Neutrophil (primary cell): Measurements from ENCODE around the gene GPR108.
"Not testable (repeated sequence)": the region's sequence is repeated elsewhere in the genome, so short reads cannot be mapped to it uniquely, and the experiment has no call there.

Experiments
- H3K27ac ChIP-seq: fragments of 200-600 bp; sonication (generic); 2 replicates; pipeline ENCODE4 v1.5.1; 2016; ENCODE audit warnings: mild to moderate bottlenecking, moderate library complexity
- H3K27me3 ChIP-seq: fragments of 200-600 bp; sonication (generic); 2 replicates; pipeline ENCODE4 v1.6.0; 2016; ENCODE audit warnings: mild to moderate bottlenecking
- H3K36me3 ChIP-seq: fragments of 200-600 bp; sonication (generic); 2 replicates; pipeline ENCODE4 v1.5.1; 2017
- H3K4me1 ChIP-seq, 2 experiments: fragments of 200-600 bp in 1 of 2; sonication (generic) in 1 of 2; 1 replicate in 1 of 2; 2 replicates in 1 of 2; pipeline versions ENCODE4 v1.5.1 to v1.6.1; 2013 to 2016; ENCODE audit warnings: low read depth in 1 of 2, low read length in 1 of 2, mild to moderate bottlenecking in 1 of 2, moderate library complexity in 1 of 2; ENCODE audit not compliant: control insufficient read depth in 1 of 2, insufficient read depth in 1 of 2
- H3K4me3 ChIP-seq, 2 experiments: fragments of 200-600 bp in 1 of 2; sonication (generic) in 1 of 2; 1 replicate in 1 of 2; 2 replicates in 1 of 2; pipeline ENCODE4 v1.5.1; 2013 to 2016; ENCODE audit warnings: low read depth in 1 of 2, low read length in 1 of 2, mild to moderate bottlenecking in 1 of 2, moderate library complexity in 1 of 2
- H3K9me3 ChIP-seq: fragments of 200-600 bp; sonication (generic); 2 replicates; pipeline ENCODE4 v1.5.1; 2016
- CTCF ChIP-seq: fragments of 200-600 bp; sonication (generic); IDR thresholded peaks from 2 replicates; pipeline ENCODE4 v1.5.1; 2016; ENCODE audit warnings: antibody characterized with exemption

The GPR108 gene

GRCh38 chr19:6754136-6754535 lies 16.8 kb upstream of the GPR108 start:
- Histone ChIP-seq H3K9me3 (no peaks in the 10 kb centered on the region), H3K36me3 (no peaks in the 10 kb centered on the region), H3K27me3 (peaks cover 16% of the 10 kb centered on the region), H3K27ac (no peak overlapping the region), H3K4me3 (peak overlapping the region in 1 of 2 experiments; percentile 60), H3K4me1 (peaks cover 10 to 13% of the 10 kb centered on the region in 2 experiments)
- TF ChIP-seq CTCF: no peak

- Histone ChIP-seq H3K27ac (peak overlapping the region; percentile 63), H3K36me3 (no peaks in the 10 kb centered on the region), H3K9me3 (no peaks in the 10 kb centered on the region), H3K27me3 (peaks cover 23% of the 10 kb centered on the region), H3K4me3 (peak overlapping the region; percentile 51 to 60), H3K4me1 (peaks cover 10 to 13% of the 10 kb centered on the region in 2 experiments)
- peak; percentile 82 for TF ChIP-seq CTCF
These were observed 16.0 kb upstream of the GPR108 start for GRCh38 chr19:6753178-6754031.

- Histone ChIP-seq H3K4me3 (no peak overlapping the region), H3K9me3 (no peaks in the 10 kb centered on the region), H3K36me3 (no peaks in the 10 kb centered on the region), H3K27me3 (peaks cover 24% of the 10 kb centered on the region), H3K4me1 (peaks cover 10 to 13% of the 10 kb centered on the region in 2 experiments), H3K27ac (no peak overlapping the region)
- TF ChIP-seq CTCF: no peak
These were observed 15.1 kb upstream of the GPR108 start for GRCh38 chr19:6752256-6753177.

- Histone ChIP-seq H3K27ac (no peak overlapping the region), H3K9me3 (no peaks in the 10 kb centered on the region), H3K36me3 (no peaks in the 10 kb centered on the region), H3K27me3 (peaks cover 24% of the 10 kb centered on the region), H3K4me1 (peaks cover 10 to 13% of the 10 kb centered on the region in 2 experiments), H3K4me3 (no peak overlapping the region)
- no peak for TF ChIP-seq CTCF
These were observed 13.8 kb upstream of the GPR108 start for GRCh38 chr19:6751189-6751588.

GRCh38 chr19:6750062-6750461 lies 12.7 kb upstream of the GPR108 start:
- TF ChIP-seq CTCF: no peak
- Histone ChIP-seq H3K27ac (no peak overlapping the region), H3K4me3 (no peak overlapping the region), H3K27me3 (peaks cover 24% of the 10 kb centered on the region), H3K9me3 (no peaks in the 10 kb centered on the region), H3K36me3 (no peaks in the 10 kb centered on the region), H3K4me1 (peaks cover 10 to 13% of the 10 kb centered on the region in 2 experiments)

GRCh38 chr19:6748543-6748942 lies 11.2 kb upstream of the GPR108 start:
- H3K4me1 ChIP-seq, H3K36me3 ChIP-seq: not testable (repeated sequence)

More at GRCh38 chr19:6748543-6748942, 11.2 kb upstream of the GPR108 start:
- H3K9me3 ChIP-seq, H3K27ac ChIP-seq, H3K4me3 ChIP-seq: not testable (repeated sequence)
- H3K27me3 ChIP-seq: peaks cover 32% of the 10 kb centered on the region
